Osteoblast (primary cell): ENCODE results near the gene EXOC4. TPM values are rescaled to one million over a fixed set of nuclear protein-coding genes. Genes with fewer than 3 reads are reported as not detected.

Experiments
- DNase-seq: peaks from one replicate; pipeline ENCODE4 v3.0.0; 2011; ENCODE audit warnings: low spot score, mixed read lengths; ENCODE audit not compliant: insufficient read length; ENCODE audit errors: missing footprints
- H2AFZ ChIP-seq: 2 replicates; pipeline ENCODE4 v1.6.0; 2011; ENCODE audit warnings: mild to moderate bottlenecking, low read length
- H3K27ac ChIP-seq: 2 replicates; pipeline ENCODE4 v1.5.1; 2011; ENCODE audit warnings: mild to moderate bottlenecking, low read depth, low read length, moderate library complexity
- H3K27me3 ChIP-seq: 2 replicates; pipeline ENCODE4 v1.6.0; 2012; ENCODE audit warnings: mild to moderate bottlenecking, control low read depth, inconsistent platforms, low read length, moderate library complexity; ENCODE audit not compliant: insufficient read depth
- H3K36me3 ChIP-seq: 2 replicates; pipeline ENCODE4 v1.5.1; 2011; ENCODE audit warnings: mild to moderate bottlenecking, low read length, control low read depth, moderate library complexity; ENCODE audit not compliant: insufficient read depth
- H3K4me1 ChIP-seq: 2 replicates; pipeline ENCODE4 v1.5.1; 2011; ENCODE audit warnings: mild to moderate bottlenecking, low read length, control low read depth, moderate library complexity; ENCODE audit not compliant: insufficient read depth
- H3K4me2 ChIP-seq: 2 replicates; pipeline ENCODE4 v1.6.0; 2011; ENCODE audit warnings: mild to moderate bottlenecking, low read length; ENCODE audit not compliant: insufficient read depth
- H3K4me3 ChIP-seq: fragments of 200-600 bp; sonication (generic); 3 replicates; pipeline ENCODE4 v1.5.1; 2012; ENCODE audit warnings: mild to moderate bottlenecking, low read length, inconsistent platforms; ENCODE audit not compliant: insufficient read depth
- H3K79me2 ChIP-seq: 2 replicates; pipeline ENCODE4 v1.6.0; 2012; ENCODE audit warnings: mild to moderate bottlenecking, low read length, control low read depth, inconsistent platforms; ENCODE audit not compliant: insufficient read depth
- H3K9me3 ChIP-seq: 2 replicates; pipeline ENCODE4 v1.5.1; 2011; ENCODE audit warnings: low read depth, low read length, control low read depth
- H4K20me1 ChIP-seq: 2 replicates; pipeline ENCODE4 v1.6.0; 2012; ENCODE audit warnings: mild to moderate bottlenecking, low read length, control low read depth; ENCODE audit not compliant: insufficient read depth
- CTCF ChIP-seq: IDR thresholded peaks from 2 replicates; pipeline ENCODE4 v1.5.1; 2011; ENCODE audit warnings: mild to moderate bottlenecking, low read depth, low read length, moderate library complexity; ENCODE audit errors: extremely low read depth
- total RNA-seq: library from RNA; depleted of rRNA; stranded (reverse); fragments of >200 nt; gene quantifications from 2 replicates; pipeline ENCODE4 v1.2.3, GENCODE V29; 2012

The EXOC4 gene
- total RNA-seq, 1 donor: 134 TPM

GRCh38 chr7:133858311-133858710 lies 605.4 kb downstream of the EXOC4 start:
- no peak overlapping the region for H3K4me2 ChIP-seq
- no peaks in the 10 kb centered on the region for H3K27me3 ChIP-seq
- H3K79me2 ChIP-seq: no peaks in the 10 kb centered on the region
- DNase-seq: no peak
- H3K4me3 ChIP-seq: no peak overlapping the region
- no peak for TF ChIP-seq CTCF
- peaks cover 14% of the 10 kb centered on the region for H3K4me1 ChIP-seq
- H3K9me3 ChIP-seq: no peaks in the 10 kb centered on the region
- H2AFZ ChIP-seq: no peak overlapping the region
- H3K27ac ChIP-seq: no peak overlapping the region
- H4K20me1 ChIP-seq: peaks cover 9% of the 10 kb centered on the region
- H3K36me3 ChIP-seq: no peaks in the 10 kb centered on the region

DNA sequence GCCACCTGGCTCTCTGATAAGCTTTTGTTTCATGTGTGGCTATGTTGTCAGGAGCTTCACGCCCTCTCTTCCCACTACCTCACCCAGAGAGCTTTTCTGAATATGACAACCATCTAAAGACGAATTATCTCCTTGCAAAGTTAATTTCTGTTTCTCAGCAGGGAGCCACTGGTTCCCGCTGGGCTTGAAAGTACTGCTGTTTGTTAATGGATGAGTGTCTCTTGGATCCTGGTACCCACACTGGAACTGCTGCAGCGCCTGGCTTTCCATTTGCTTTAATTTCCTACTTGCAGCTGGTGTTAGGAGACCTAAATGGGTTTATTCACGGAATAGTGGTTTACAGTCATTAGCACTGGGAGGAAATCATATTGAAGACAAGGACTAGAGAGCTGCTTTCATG lies 606.4 kb downstream of the EXOC4 start:
- Histone ChIP-seq H3K9me3 (no peaks in the 10 kb centered on the region), H3K36me3 (no peaks in the 10 kb centered on the region), H3K4me3 (no peak overlapping the region), H3K27me3 (no peaks in the 10 kb centered on the region), H2AFZ (no peak overlapping the region), H3K79me2 (no peaks in the 10 kb centered on the region), H4K20me1 (peaks cover 6% of the 10 kb centered on the region), H3K4me2 (no peak overlapping the region), H3K27ac (no peak overlapping the region), H3K4me1 (peaks cover 5% of the 10 kb centered on the region)
- no peak for DNase-seq
- TF ChIP-seq CTCF: no peak

- Histone ChIP-seq H3K4me2 (no peak overlapping the region), H2AFZ (no peak overlapping the region), H3K27ac (no peak overlapping the region), H3K36me3 (no peaks in the 10 kb centered on the region), H3K4me1 (no peaks in the 10 kb centered on the region), H3K4me3 (no peak overlapping the region), H3K79me2 (no peaks in the 10 kb centered on the region), H4K20me1 (peaks cover 6% of the 10 kb centered on the region), H3K27me3 (no peaks in the 10 kb centered on the region), H3K9me3 (no peaks in the 10 kb centered on the region)
- no peak for TF ChIP-seq CTCF
- DNase-seq: no peak
Observed at GRCh38 chr7:133859871-133860450, 607.1 kb downstream of the EXOC4 start.

- Histone ChIP-seq H3K4me3 (no peak overlapping the region), H2AFZ (no peak overlapping the region), H3K36me3 (no peaks in the 10 kb centered on the region), H3K79me2 (no peaks in the 10 kb centered on the region), H3K27ac (no peak overlapping the region), H4K20me1 (peaks cover 6% of the 10 kb centered on the region), H3K27me3 (no peaks in the 10 kb centered on the region), H3K4me2 (no peak overlapping the region), H3K4me1 (no peaks in the 10 kb centered on the region), H3K9me3 (no peaks in the 10 kb centered on the region)
- no peak for TF ChIP-seq CTCF
- peak; percentile 27 for DNase-seq
Observed at GRCh38 chr7:133860628-133861335, 607.9 kb downstream of the EXOC4 start.
